ENCODE results near the gene UST. TPM values are rescaled to one million over a fixed set of nuclear protein-coding genes. Genes with fewer than 3 reads are reported as not detected.
"Not testable (repeated sequence)": the region's sequence is repeated elsewhere in the genome, so short reads cannot be mapped to it uniquely, and the experiment has no call there.

Gene UST
- total RNA-seq, 1 experiment from 2014 or later, result 10.0 TPM

GRCh38 chr6:148907573-148907972, 160.7 kb downstream of the UST start:
- Mint-ChIP-seq H3K4me1 (ENCODE audit: insufficient read depth, unreplicated experiment) (no peaks in the 10 kb centered on the region), H3K9me3 (ENCODE audit: unreplicated experiment) (no peaks in the 10 kb centered on the region), H3K4me3 (ENCODE audit: unreplicated experiment) (no peak overlapping the region), H3K36me3 (ENCODE audit: insufficient read depth, unreplicated experiment) (no peaks in the 10 kb centered on the region), H3K27ac (ENCODE audit: low read depth, unreplicated experiment) (no peak overlapping the region), H3K27me3 (ENCODE audit: insufficient read depth, unreplicated experiment) (no peaks in the 10 kb centered on the region)
- no peak for DNase-seq (ENCODE audit: unreplicated experiment)
- POLR2A ChIA-PET, result no interaction called here
- no peak for TF ChIP-seq CTCF (IDR thresholded peaks at IDR 0.05; ENCODE audit: unreplicated experiment)
- intact Hi-C loops (cut with micrococcal nuclease), result no loop called here
- CTCF ChIA-PET, result no interaction called here
- no TSS peak for BruUV-seq (replicated peaks)

- BruUV-seq (replicated peaks), result no TSS peak
- no peak overlapping the region for H3K4me3 Mint-ChIP-seq (ENCODE audit: unreplicated experiment)
- ChIA-PET CTCF (interaction anchor here (0.7 kb wide), 1 partner anchor 57 kb away, joined by 3 read pairs; no protein-coding TSS in a partner anchor), POLR2A (no interaction called here)
- no peaks in the 10 kb centered on the region for H3K36me3 Mint-ChIP-seq (ENCODE audit: insufficient read depth, unreplicated experiment)
- H3K27ac Mint-ChIP-seq (ENCODE audit: low read depth, unreplicated experiment), result no peak overlapping the region
- TF ChIP-seq CTCF (IDR thresholded peaks at IDR 0.05; ENCODE audit: unreplicated experiment), result no peak
- no peaks in the 10 kb centered on the region for H3K9me3 Mint-ChIP-seq (ENCODE audit: unreplicated experiment)
- intact Hi-C loops (cut with micrococcal nuclease), result no loop called here
- no peaks in the 10 kb centered on the region for H3K4me1 Mint-ChIP-seq (ENCODE audit: insufficient read depth, unreplicated experiment)
- H3K27me3 Mint-ChIP-seq (ENCODE audit: insufficient read depth, unreplicated experiment), result no peaks in the 10 kb centered on the region
- no peak for DNase-seq (ENCODE audit: unreplicated experiment)
Observed at GRCh38 chr6:148912252-148912651, 165.4 kb downstream of the UST start.

- H3K27ac Mint-ChIP-seq (ENCODE audit: low read depth, unreplicated experiment), result no peak overlapping the region
- ChIA-PET CTCF (interaction anchor here (0.6 to 0.9 kb wide), 3 partner anchors 8 to 339 kb away, joined by 3 to 5 read pairs (median 3); no protein-coding TSS in a partner anchor), POLR2A (no interaction called here)
- intact Hi-C loops (cut with micrococcal nuclease), result no loop called here
- no peaks in the 10 kb centered on the region for H3K4me1 Mint-ChIP-seq (ENCODE audit: insufficient read depth, unreplicated experiment)
- no peaks in the 10 kb centered on the region for H3K27me3 Mint-ChIP-seq (ENCODE audit: insufficient read depth, unreplicated experiment)
- DNase-seq (ENCODE audit: unreplicated experiment), result no peak
- no TSS peak for BruUV-seq (replicated peaks)
- no peaks in the 10 kb centered on the region for H3K9me3 Mint-ChIP-seq (ENCODE audit: unreplicated experiment)
- no peaks in the 10 kb centered on the region for H3K36me3 Mint-ChIP-seq (ENCODE audit: insufficient read depth, unreplicated experiment)
- TF ChIP-seq CTCF (IDR thresholded peaks at IDR 0.05; ENCODE audit: unreplicated experiment), result no peak
- no peak overlapping the region for H3K4me3 Mint-ChIP-seq (ENCODE audit: unreplicated experiment)
Observed at GRCh38 chr6:148915810-148916209, 169.0 kb downstream of the UST start.

GRCh38 chr6:148916485-148916884, 169.7 kb downstream of the UST start:
- POLR2A ChIA-PET; H3K27ac Mint-ChIP-seq (ENCODE audit: low read depth, unreplicated experiment); H3K4me3 Mint-ChIP-seq (ENCODE audit: unreplicated experiment): not testable (repeated sequence)

More at GRCh38 chr6:148916485-148916884, 169.7 kb downstream of the UST start:
- CTCF ChIA-PET; intact Hi-C loops (cut with micrococcal nuclease); DNase-seq (ENCODE audit: unreplicated experiment); BruUV-seq (replicated peaks); H3K4me1 Mint-ChIP-seq (ENCODE audit: insufficient read depth, unreplicated experiment); H3K27me3 Mint-ChIP-seq (ENCODE audit: insufficient read depth, unreplicated experiment); H3K36me3 Mint-ChIP-seq (ENCODE audit: insufficient read depth, unreplicated experiment); H3K9me3 Mint-ChIP-seq (ENCODE audit: unreplicated experiment): not testable (repeated sequence)

Data from MCF 10A (cell line).